Endothelial cell of umbilical vein (primary cell): ENCODE results near the gene AFF4.

ENCODE experiments used
- CTCF ChIP-seq, 2 donors: IDR thresholded peaks; 1 replicate in 1 of 2; 2 replicates in 1 of 2; pipeline ENCODE4 v1.5.1; 2011; ENCODE audit warnings: low read length in 2 of 2, mild to moderate bottlenecking in 2 of 2, moderate library complexity in 2 of 2, control low read depth in 1 of 2, inconsistent platforms in 1 of 2, low read depth in 1 of 2; ENCODE audit not compliant: insufficient read depth in 1 of 2; ENCODE audit errors: extremely low read depth in 1 of 2
- EZH2 ChIP-seq: IDR thresholded peaks from 2 replicates; pipeline ENCODE4 v1.6.1; 2012; ENCODE audit warnings: borderline replicate concordance, low read depth, mild to moderate bottlenecking, moderate library complexity, low read length, inconsistent platforms; ENCODE audit not compliant: severe bottlenecking
- FOS ChIP-seq: IDR thresholded peaks from 2 replicates; pipeline ENCODE4 v1.6.1; 2011; ENCODE audit warnings: mild to moderate bottlenecking, low read length, moderate library complexity, borderline replicate concordance; ENCODE audit not compliant: insufficient read depth
- MAX ChIP-seq: IDR thresholded peaks from 2 replicates; pipeline ENCODE4 v1.6.1; 2011; ENCODE audit not compliant: insufficient read depth, insufficient read length
- MYC ChIP-seq: IDR thresholded peaks from one replicate; pipeline ENCODE4 v1.6.1; 2011; ENCODE audit warnings: mild to moderate bottlenecking, low read depth, low read length
- POLR2A ChIP-seq: IDR thresholded peaks from 2 replicates; pipeline ENCODE4 v1.6.1; 2012; ENCODE audit warnings: low read depth, mild to moderate bottlenecking, control low read depth, low read length

- TF ChIP-seq CTCF (IDR thresholded peaks at IDR 0.05; ENCODE audit: extremely low read depth in 1 of 2, insufficient read depth in 1 of 2, low read depth in 1 of 2, low read length in 2 of 2) (no peak), POLR2A (no peak), EZH2 (no peak), MYC (no peak), MAX (no peak), FOS (no peak)
Measured at GRCh38 chr5:132884548-132884947, 78.9 kb downstream of the AFF4 start.
